Amniotic epithelial cell (primary cell): ENCODE measurements around the gene RSRC1.
A peak's percentile ranks its signal among the peaks of the same experiment; 100 is the strongest.
"Not testable (repeated sequence)": the region's sequence is repeated elsewhere in the genome, so short reads cannot be mapped to it uniquely, and the experiment has no call there.

ENCODE experiments used
- DNase-seq: peaks from one replicate; pipeline ENCODE4 v3.0.0-alpha.2; 2010; ENCODE audit warnings: low read depth

The RSRC1 gene

DNA sequence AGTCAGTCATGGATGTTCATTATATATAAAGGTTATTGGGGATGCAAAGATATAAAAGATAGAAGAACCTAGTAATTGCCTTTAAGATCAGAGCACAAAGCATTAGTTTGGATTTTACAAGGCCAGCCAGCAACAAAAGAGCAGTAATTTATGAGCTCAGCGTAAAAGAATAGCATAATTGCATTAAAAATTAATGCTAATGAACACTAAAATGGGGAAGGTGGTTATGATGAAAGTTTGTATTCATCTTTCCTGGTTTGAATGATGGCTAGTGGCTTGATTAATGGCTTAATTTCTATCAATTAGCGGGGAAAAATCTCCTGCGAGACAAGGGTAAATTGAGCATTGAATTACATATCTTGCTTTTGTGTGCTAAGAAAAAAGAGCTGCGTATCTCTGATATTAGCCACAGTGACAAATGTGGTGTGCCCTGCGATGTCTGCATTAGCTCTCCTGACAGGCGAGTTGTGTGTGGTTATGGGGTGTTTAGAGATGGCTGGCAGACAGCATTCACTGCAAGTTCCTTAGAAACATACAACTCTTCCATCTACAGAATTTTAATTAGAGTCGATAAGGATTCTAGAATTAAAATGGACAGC lies 418.3 kb downstream of the RSRC1 start:
- DNase-seq: no peak

DNA sequence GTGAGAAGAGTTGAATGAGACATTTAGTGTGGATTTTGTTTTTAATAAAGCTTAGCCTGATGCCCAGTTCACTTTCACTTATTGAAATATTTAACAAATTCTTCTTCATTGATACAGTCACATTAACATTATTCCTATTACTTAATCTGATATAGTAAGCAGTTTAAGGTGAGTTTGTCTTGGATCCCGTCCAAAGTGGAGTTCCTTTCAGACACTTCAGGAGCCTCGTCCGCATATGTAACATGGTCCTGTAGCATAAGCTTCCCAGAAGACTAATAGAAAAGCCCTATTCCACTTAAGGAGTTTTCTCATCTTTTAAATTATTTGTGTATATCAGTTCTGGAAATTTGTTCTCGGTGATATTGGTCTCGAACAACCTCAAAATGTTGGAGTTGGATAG lies 421.4 kb downstream of the RSRC1 start:
- DNase-seq: no peak

DNA sequence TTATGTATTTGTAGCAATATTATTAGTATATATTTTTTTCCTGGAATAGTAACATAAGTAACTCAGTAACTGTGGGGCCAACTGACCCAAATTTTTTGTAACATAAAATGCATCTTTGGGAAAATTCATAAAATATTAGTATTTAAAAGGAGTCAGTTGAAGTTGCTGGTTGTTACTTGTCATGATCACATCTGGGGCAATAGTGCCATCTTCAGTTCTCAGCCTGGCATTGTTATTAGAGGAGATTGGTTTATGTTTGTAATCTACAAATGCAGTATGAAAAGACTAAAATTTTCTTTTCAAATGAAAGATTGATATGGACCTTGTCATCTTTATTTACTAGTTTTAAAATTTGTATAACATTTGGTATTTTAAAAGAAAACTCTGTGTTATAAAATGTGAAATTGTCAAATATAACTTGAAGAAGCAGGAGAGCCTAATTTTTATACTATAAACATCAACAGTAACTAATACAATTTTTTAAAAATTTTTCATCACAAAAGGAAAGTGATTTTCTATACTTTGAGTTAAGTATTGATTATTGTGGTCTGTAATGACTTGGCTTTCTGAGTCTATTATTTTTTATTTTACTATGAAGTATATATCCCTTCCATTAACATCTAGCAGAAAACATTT lies 422.3 kb downstream of the RSRC1 start:
- DNase-seq: peak; percentile 63

DNA sequence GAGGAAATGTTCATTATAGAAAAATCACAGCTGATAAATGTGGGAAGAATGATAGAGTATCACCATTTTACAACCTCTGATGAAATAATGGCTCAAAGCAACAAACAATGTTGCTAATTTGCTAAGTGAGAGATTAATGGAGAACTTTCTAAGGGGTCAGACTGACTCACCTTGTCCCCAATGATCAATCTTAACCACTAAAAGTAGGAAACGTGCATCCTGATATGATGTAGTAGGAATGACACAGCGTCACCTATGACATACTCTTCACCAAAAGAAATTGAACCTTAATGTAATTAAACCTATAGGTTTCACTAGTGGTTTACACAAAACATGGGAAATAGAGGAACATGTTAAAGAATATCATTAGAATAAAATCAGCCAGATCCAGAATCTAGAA lies 426.0 kb downstream of the RSRC1 start:
- DNase-seq: no peak

DNA sequence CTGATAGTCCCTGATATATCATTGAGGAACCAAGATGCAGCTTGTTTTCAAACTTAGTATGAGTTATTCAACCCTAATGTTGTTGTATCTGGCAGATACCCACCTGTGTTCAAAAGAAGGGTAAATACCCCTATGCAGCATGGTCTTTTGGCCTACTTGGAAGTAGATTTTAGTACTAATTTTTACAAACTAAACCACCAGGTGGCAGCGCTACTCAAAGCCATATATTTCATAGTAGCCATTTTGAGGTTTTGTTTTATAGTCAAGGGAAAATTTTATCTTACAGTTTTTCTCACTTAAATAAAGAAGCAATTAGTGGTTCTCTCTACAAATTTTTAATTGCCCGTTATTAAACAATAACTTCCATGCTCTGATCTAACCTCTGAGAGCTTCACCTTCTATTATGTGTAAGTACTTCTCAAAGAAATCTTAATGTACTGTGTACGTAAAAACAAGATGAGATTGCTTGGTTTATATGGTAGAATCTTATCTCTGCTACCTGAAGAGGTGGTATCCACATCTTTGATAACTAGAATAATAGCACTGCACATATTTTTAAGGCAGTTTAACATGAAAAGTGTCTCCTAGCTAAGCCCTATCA lies 429.6 kb downstream of the RSRC1 start:
- peak; percentile 57 for DNase-seq

DNA sequence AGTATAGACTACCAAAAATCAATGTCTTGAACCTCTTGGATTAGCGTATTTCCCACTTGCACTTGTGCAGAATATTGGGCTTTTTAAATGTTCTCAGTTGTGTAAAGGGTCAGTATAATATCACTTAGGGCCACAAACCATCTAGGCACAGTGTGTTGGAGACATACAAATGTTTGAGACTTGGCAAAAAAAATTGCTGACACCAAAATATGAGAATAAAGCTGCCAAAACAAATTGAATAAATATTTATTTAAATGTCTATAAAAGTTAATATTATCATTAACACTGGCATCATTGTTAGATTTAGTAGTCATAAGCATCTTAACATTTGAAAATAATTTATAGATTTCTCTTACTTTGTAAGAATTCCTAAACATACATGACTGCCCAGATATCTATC lies 430.2 kb downstream of the RSRC1 start:
- no peak for DNase-seq

DNA sequence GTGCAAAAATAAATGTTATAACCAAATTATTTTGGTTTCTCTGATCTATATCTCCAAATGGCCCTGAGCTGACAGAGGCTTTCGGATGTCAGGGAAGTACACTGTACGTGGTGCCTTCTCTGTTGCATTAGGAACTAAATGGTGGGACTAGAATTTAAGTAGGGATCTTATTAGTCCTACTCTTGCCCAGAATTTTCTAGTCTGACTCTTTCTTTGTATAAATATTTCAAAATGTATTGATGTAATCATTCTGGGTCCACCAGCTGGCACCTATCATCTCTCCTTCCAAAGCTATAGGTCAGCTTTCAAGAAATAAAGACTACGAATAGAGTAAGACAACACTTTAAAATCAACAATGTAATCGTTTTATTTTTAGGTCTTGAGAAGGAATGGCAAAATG lies 438.8 kb downstream of the RSRC1 start:
- no peak for DNase-seq

DNA sequence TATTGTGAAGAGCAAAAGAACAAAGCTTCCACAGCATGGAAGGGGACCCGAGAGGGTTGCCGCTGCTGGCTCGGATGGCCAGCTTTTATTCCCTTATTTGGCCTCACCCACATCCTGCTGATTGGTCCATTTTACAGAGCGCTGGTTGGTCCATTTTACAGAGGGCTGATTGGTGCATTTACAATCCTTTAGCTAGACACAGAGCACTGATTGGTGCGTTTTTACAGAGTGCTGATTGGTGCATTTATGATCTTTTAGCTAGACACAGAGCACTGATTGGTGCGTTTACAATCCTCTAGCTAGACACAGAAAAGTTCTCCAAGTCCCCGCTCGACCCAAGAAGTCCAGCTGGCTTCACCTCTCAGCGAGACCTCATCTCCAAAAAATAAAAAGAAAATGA lies 440.0 kb downstream of the RSRC1 start:
- DNase-seq: not testable (repeated sequence)

DNA sequence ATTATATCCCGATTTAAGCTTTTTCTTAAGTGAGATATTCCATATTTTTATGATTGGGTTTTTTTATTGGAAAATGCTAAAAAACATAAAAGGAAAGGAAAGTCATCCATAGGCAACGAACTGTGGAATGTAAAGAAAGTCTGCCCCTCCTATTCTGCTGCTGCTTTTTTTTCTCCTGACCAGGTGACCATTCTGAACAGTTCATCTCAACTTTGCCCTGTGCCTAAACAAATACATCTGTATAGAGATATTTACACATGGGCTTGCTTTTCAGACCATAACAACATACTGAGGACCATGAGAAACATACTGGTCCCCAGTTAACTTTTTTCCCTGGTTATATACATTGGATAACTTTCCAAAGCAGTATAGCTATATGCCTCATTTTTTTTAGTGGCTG lies 442.2 kb downstream of the RSRC1 start:
- no peak for DNase-seq

DNA sequence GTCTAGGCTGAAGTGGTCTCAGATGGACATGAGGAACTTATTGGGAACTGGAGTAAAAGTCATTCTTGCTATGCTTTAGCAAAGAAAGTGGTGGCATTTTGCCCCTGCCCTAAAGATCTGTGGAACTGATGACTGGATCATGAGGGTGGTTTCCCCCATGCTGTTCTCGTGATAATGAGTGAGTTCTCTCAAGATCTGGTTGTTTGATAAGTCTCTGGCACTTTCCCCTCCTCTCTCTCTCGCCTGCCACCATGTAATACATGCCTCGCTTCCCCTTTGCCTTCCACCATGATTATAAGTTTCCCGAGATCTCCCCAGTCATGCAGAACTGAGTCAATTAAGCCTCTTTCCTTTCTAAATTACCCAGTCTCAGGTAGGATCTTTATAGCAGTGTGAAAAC lies 449.6 kb downstream of the RSRC1 start:
- DNase-seq: no peak

DNA sequence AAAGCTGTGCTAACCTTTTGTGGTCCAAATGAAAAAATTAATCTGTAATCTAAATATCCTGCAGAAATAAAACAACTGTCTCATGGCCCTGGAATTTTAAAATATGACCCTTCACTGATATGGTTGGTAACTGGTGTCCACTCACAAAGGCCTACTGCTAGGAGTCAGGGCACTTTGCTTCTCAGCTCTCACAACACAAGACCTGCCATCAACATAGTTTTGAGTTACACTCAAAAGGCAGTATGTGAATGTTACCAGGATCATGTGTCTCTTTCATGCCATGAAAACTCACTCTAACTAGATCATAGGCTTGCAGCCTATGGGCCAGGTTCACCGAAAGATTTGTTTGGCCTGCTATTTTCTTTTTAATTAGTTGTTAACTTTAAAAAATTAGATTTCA lies 451.1 kb downstream of the RSRC1 start:
- DNase-seq: no peak

DNA sequence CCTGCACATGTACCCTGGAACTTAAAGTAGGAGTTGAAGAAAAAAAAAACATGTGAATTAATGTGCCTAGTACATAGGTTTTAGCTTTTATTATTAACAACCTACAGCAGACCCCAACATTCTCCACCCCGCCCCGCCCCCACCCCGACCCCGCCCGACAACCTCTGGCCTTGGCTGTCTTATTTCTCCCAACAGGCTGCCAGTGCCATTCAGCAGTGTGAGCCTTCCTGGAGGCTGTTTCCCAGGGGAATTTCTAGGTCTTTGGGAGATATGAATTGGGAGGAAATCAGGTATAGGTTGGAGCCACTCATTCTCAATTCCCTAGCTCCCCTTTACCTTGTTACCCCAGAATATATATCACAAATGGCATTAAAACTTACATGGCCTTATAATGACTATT lies 452.8 kb downstream of the RSRC1 start:
- DNase-seq: no peak

DNA sequence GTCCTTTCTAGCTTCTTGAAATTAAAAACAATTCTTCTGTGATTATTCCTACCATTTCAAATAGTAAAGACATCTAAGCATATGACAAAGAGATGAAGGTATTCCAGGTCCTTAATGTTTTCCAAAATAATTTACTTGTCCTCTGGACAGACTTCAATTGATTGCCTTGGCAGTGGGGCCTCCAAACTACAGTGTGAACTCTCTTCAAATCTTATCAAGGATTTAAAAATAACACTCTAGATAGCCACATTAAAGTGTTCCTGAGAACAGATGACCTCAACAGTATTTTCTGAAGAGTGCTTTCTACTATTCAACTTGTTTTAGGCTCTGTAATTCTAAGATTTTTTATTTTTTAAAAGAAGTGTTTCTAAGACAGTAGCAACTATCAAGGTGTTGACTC lies 453.2 kb downstream of the RSRC1 start:
- no peak for DNase-seq

DNA sequence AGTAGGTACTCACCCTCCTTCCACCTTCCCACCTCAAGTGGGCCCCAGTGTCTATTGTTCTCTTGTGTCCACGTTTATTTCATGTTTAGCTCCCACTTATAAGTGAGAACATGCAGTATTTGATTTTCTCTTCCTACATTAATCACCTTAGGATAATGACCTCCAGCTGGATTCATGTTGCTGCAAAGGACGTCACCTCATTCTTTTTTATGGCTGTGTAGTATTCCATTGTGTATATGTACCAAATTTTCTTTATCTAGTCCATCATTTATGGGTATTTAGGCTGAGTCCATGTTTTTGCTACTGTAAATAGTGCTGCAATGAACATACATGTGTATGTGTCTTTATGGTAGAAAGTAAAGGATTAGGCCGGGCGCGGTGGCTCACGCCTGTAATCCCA lies 455.2 kb downstream of the RSRC1 start:
- no peak for DNase-seq

DNA sequence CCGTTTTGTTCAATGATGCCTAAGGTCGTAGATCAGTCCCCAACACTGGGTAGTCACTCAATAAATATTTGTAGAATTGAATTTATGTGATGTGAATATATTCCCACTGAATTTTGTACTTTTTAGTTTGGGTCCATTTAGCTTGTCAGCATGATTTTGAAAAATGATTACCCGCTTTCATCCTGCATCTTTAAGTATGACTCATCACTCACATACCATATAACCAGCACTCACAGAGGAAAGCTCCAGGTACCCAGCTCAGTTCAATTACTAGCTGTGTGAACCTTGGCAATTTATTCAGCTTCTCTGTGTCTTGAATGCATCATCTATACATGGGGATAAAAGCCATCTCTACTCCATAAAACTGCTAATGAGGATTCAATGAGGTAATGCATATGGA lies 458.9 kb downstream of the RSRC1 start:
- DNase-seq: peak; percentile 1

DNA sequence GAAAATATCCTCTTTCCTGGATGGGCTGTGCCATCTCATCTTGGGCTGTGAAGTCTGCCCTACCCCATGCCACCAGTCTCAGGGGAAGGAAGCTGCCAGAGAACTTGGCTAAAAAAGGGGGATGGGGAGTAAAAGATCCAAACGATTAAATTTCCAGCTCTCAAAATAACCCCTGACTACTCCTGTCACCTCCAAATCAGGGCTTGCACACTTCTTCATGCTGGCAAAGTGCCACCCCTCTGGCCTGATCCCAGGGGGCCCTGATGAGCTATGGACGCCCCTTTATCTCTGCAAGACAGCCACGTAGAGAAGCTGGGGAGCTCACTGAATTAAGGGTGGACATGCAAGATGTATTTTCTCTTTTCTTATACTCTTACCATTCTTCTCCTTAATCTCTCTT lies 459.9 kb downstream of the RSRC1 start:
- DNase-seq: no peak

DNA sequence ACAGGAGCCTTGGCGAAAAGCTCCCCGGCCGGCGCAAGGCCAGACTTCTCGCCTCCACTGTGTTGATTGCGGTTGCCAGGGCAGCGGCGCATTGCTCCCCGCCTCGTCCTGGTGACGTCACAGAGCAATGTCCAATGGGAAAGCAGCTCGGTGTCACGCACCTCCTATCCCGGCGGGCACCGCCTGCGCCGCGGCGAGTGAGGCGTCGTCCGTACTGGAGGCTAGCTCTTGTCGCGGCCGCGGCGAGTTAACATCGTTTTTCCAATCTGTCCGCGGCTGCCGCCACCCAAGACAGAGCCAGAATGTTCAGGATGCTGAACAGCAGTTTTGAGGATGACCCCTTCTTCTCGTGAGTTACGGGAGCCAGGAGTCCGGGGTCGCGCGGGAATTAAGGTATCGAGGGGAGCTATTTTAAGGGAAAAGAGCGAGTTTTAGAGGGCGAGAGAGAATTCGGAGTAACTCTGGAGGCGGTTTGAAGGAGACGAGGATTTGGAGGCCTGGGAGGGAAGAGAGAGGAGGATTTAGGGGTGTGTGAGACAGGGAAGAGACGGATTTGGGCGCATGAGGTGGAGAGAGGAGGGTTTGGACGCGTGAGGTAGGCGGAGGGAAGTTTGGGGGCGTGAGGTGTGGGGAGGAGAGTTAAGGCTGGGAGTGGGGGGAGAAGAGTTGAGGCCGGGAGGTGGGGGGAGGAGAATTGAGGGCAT lies 461.3 kb downstream of the RSRC1 start, which contains the start of gene MLF1:
MLF1 (plus strand) TSS at position 196 of the 704 bp plus-strand sequence; CDS start at position 303, 107 bp downstream.
- DNase-seq: peak; percentile 90

DNA sequence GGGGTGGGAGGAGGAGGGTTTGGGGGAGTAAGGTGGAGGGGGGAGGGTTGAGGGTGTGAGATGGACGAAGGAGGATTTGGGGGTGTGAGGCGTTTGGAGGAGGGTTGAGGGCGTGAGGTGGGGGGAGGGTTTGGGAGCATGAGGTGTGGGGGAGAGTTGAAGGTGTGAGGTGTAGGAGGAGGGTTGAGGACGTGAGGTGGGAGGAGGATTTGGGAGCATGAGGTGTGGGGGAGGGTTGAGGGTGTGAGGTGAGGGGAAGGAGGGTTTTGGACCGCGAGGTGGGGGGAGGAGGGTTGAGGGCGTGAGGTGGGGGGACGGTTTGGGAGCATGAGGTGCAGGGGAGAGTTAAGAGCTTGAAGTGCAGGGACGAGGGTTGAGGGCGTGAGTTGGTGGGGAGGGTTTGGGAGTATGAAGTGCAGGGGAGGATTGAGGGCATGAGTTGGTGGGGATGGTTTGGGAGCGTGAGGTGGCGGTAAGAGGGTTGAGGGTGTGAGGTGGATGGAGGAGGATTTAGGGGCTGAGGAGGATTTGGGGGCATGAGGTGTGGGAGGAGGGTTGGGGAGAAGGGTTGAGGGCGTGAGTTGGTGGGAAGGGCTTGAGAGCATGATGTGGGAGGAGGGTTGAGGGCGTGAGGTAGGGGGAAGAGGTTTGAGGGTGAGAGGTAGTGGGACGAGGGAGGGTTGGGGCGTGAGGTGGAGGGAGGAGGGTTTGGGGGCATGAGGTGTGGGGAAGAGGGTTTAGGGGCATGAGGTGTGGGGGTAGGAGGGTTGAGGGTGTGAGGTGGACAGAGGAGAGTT lies 462.3 kb downstream of the RSRC1 start:
- DNase-seq: no peak

DNA sequence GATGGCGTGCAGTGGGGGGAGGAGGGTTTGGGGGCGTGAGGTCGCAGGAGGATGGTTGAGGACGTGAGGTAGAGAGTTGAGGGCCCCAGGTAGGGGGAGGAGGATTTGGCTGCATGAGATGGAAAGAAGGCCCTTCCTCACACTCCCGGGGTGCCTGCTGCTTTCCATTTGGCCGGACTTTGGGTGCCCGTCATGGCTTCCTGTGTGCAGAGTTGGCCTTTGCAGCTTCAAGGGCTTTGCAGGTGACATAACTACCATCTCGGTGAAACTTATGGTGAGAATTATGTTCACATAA lies 462.8 kb downstream of the RSRC1 start:
- DNase-seq: no peak

DNA sequence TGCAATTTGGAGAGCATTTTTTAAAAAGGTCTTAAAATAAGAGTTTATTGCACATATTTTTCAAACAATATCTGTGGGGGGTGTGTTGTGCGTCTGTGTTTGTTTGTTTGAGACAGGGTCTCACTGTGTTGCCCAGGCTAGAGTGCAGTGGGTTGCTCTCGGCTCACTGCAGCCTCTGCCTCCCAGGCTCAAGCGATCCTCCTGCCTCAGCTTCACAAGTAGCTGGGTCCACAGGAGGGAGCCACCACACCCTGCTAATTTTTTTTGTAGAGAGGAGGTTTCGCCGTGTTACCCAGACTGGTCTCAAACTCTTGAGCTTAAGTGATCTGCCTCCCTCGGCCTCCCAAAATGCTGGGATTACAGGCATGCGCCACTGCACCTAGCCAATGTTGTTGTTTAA lies 463.8 kb downstream of the RSRC1 start:
- no peak for DNase-seq

DNA sequence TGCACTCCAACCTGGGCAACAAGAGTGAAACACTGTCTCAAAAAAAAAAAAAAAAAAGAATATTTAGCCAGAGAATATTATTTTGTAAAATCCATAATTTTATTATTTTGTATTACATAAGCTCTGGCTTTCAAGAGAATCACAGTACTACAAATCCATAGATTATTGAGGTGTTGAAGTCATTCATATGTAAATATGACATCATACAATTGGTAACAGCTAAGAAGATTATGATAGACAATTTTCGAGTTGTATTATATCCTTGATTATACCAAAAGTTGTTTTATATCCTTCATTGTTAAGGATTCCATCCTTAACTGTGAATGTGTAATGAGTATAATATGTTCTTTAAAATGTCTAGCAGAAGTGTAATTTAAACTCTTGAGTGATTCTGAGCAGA lies 464.8 kb downstream of the RSRC1 start:
- no peak for DNase-seq

DNA sequence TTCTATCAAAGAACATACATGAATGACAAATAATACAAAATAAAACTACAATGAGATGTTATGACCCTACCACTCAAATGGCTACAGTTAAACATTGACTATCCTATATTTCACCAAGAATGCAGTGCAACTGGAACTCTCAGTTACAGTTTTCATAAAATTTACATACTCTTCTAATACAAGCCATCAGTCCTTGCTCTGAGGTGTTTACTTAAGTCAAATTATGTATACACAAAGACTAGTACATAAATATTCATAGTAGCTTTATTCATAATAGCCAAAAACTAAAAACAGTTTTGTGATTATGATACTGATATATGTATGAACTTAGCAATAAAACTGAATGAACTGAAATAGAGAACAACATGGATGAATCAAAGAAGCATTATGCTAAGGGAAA lies 480.3 kb downstream of the RSRC1 start:
- DNase-seq: no peak
